Right renal cortex interstitium (tissue), 3 donors: Measurements from ENCODE around the gene TAAR9. TPM values are rescaled to one million over a fixed set of nuclear protein-coding genes. Genes with fewer than 3 reads are reported as not detected.

Experiments used
- DNase-seq, 3 donors: peaks; one replicate each; pipeline ENCODE4 v3.0.0-alpha.2; 2013; ENCODE audit warnings: low read depth in 3 of 3, low spot score in 2 of 3
- polyA plus RNA-seq, 3 donors: library from polyadenylated mRNA; unstranded; fragments of 120-200 nt; gene quantifications; one replicate each; pipeline ENCODE4 v1.2.1, GENCODE V29; 2013; ENCODE audit not compliant: insufficient read length in 3 of 3

The TAAR9 gene
- polyA plus RNA-seq, 3 donors = not detected

DNA sequence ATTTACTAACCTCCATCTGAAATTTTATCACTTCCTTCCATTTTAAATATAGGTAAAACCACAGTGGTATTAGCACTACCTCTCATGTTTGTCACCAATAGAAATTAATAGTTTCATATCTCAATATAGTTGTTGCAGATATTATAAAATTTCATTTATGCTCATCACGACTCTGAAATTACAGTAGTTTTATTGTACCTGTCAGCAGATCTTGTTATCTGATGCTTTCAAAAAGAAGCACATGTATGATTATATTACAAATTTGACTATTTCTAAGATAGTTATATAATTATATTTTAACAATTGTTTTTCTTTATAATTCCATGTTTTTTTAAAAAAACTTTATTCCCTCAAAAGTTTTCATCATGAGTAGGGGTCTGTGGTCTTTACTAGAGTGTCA is 46.6 kb downstream of the TAAR9 start:
- DNase-seq = no peak

DNA sequence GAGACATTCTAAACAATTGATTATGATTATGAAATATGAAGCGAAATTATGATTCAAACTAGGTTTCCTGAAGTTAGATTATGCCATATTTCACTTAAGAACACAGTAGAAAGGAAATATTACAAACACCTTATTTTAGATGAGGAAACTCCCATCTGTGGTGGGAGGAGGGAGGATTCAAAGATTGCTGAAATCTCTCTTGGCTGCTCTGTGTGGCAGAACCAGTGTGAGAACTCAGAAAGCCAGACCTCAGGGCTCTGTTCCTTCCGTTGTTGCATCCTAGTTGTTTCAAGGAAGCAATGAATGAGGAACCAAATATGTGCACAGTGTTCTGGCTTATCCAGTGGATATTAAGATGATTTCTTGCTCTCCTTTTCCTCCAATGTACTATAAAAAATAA is 49.3 kb downstream of the TAAR9 start:
- no peak for DNase-seq

Other genes starting within 250 kb of the TAAR9 start
- gene MOXD1, start 136.8 kb upstream of the TAAR9 start, polyA plus RNA-seq = 100 to 1,000 TPM; 241 to 263 (median 261) TPM
- gene STX7, start 25.2 kb upstream of the TAAR9 start, polyA plus RNA-seq = 100 to 1,000 TPM in 1 of 3 donors, 10 to 100 TPM in 2; 98.2 to 101 (median 99.2) TPM
- gene TAAR8, start 14.4 kb downstream of the TAAR9 start, polyA plus RNA-seq = not detected
- under 1 TPM in 1 of 3 donors, not detected in 2; 0.15 TPM for gene TAAR6, start 32.0 kb downstream of the TAAR9 start, polyA plus RNA-seq
- not detected for gene TAAR5, start 51.5 kb downstream of the TAAR9 start, polyA plus RNA-seq
- not detected for gene TAAR2, start 86.0 kb downstream of the TAAR9 start, polyA plus RNA-seq
- under 1 TPM in 2 of 3 donors, not detected in 1; 0.19 to 0.31 TPM for gene TAAR1, start 120.9 kb downstream of the TAAR9 start, polyA plus RNA-seq
- under 1 TPM; 0.10 to 0.21 (median 0.18) TPM for gene VNN1, start 175.8 kb downstream of the TAAR9 start, polyA plus RNA-seq
- 1 to 10 TPM; 2.8 to 3.4 (median 2.9) TPM for gene VNN2, start 219.6 kb downstream of the TAAR9 start, polyA plus RNA-seq